HepG2 (cell line): ENCODE data around the gene SASH3.

Source experiments
- CCAR2 ChIP-seq: fragments of 200-400 bp; formaldehyde crosslinking; optimal IDR thresholded peaks from 2 replicates; pipeline ENCODE3; 2018; ENCODE audit warnings: low read depth, mild to moderate bottlenecking, low read length, moderate library complexity
- IKZF4 ChIP-seq: sonication (generic); formaldehyde crosslinking; IDR thresholded peaks from 2 replicates; pipeline ENCODE4 v1.5.1; 2020; ENCODE audit warnings: borderline replicate concordance, mild to moderate bottlenecking, low read depth, missing genetic modification reagents; ENCODE audit errors: not compliant biosample characterization
- JUN ChIP-seq: sonication (generic); formaldehyde crosslinking; IDR thresholded peaks from 2 replicates; pipeline ENCODE4 v1.4.0; 2020; ENCODE audit warnings: mild to moderate bottlenecking, missing genetic modification reagents
- MED1 ChIP-seq: sonication (generic); formaldehyde crosslinking; IDR thresholded peaks from 2 replicates; pipeline ENCODE4 v1.4.0; 2020; ENCODE audit warnings: missing genetic modification reagents
- NCOA1 ChIP-seq: sonication (generic); formaldehyde crosslinking; IDR thresholded peaks from 2 replicates; pipeline ENCODE4 v1.9.0; 2021; ENCODE audit warnings: missing genetic modification reagents
- RBM22 ChIP-seq: fragments of 200-400 bp; formaldehyde crosslinking; optimal IDR thresholded peaks from 2 replicates; pipeline ENCODE3; 2017; ENCODE audit warnings: mild to moderate bottlenecking, low read length, moderate library complexity
- SOX6 ChIP-seq, 2 experiments: fragments of 450-650 bp in 1 of 2; sonication (generic) in 1 of 2; formaldehyde crosslinking in 1 of 2; IDR thresholded peaks; 2 replicates each; pipeline versions ENCODE4 v1.4.0 to v1.6.1; 2017 to 2020; ENCODE audit warnings: antibody characterized with exemption in 1 of 2, mild to moderate bottlenecking in 1 of 2, missing genetic modification reagents in 1 of 2
- U2AF2 ChIP-seq: fragments of 200-400 bp; formaldehyde crosslinking; IDR thresholded peaks from 2 replicates; pipeline ENCODE4 v1.6.1; 2017; ENCODE audit warnings: low read depth, mild to moderate bottlenecking, low read length
- ZNF251 ChIP-seq: sonication (generic); formaldehyde crosslinking; IDR thresholded peaks from 2 replicates; pipeline ENCODE4 v1.9.0; 2021; ENCODE audit warnings: mild to moderate bottlenecking, missing genetic modification reagents
- ZNF367 ChIP-seq: sonication (generic); formaldehyde crosslinking; IDR thresholded peaks from 2 replicates; pipeline ENCODE4 v1.4.0; 2020; ENCODE audit warnings: missing genetic modification reagents, borderline replicate concordance
- TF ChIP-seq, protein P1 (sequence below): sonication (generic); formaldehyde crosslinking; IDR thresholded peaks from 2 replicates; pipeline ENCODE4 v1.5.0; 2020; ENCODE audit warnings: mild to moderate bottlenecking, missing genetic modification reagents, moderate library complexity

DNA sequence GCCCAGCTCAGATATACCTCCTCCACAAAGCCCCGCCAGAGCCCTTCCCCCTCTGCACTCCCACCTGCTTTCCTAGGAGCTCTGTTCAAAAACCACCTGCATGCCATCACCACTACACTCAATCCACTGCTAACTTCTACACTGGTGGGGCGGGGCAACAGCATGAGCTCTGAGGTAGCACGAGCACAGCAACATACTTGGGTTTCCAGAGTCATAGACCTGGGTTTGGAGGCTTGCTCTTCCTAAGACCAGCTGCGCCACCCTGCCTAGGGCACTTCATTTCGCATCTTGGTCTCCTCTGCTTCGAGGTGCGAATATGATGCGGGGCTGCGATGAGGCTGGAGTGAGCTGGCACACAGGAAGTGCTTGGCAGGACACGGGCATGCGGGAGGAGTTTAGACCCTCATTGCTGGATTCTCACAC, 3.6 kb downstream of the SASH3 start:
- TF ChIP-seq JUN (CRISPR knock-in tag) (no peak), IKZF4 (CRISPR knock-in tag) (no peak), MED1 (CRISPR knock-in tag) (no peak), SOX6 (IDR thresholded peaks at IDR 0.05) (no peak), SOX6 (CRISPR knock-in tag; IDR thresholded peaks at IDR 0.05) (no peak), CCAR2 (no peak), ZNF251 (CRISPR knock-in tag) (no peak), U2AF2 (no peak), ZNF367 (no peak), RBM22 (no peak), NCOA1 (CRISPR knock-in tag) (no peak)
- TF ChIP-seq, protein P1, sequence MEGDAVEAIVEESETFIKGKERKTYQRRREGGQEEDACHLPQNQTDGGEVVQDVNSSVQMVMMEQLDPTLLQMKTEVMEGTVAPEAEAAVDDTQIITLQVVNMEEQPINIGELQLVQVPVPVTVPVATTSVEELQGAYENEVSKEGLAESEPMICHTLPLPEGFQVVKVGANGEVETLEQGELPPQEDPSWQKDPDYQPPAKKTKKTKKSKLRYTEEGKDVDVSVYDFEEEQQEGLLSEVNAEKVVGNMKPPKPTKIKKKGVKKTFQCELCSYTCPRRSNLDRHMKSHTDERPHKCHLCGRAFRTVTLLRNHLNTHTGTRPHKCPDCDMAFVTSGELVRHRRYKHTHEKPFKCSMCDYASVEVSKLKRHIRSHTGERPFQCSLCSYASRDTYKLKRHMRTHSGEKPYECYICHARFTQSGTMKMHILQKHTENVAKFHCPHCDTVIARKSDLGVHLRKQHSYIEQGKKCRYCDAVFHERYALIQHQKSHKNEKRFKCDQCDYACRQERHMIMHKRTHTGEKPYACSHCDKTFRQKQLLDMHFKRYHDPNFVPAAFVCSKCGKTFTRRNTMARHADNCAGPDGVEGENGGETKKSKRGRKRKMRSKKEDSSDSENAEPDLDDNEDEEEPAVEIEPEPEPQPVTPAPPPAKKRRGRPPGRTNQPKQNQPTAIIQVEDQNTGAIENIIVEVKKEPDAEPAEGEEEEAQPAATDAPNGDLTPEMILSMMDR = no peak
